Inferior parietal cortex (tissue), 1 donor: ENCODE results near the gene MOK.

Experiments
- DNase-seq: peaks from one replicate; pipeline ENCODE4 v3.0.0-alpha.2; 2016; ENCODE audit errors: extremely low spot score

Gene MOK

DNA sequence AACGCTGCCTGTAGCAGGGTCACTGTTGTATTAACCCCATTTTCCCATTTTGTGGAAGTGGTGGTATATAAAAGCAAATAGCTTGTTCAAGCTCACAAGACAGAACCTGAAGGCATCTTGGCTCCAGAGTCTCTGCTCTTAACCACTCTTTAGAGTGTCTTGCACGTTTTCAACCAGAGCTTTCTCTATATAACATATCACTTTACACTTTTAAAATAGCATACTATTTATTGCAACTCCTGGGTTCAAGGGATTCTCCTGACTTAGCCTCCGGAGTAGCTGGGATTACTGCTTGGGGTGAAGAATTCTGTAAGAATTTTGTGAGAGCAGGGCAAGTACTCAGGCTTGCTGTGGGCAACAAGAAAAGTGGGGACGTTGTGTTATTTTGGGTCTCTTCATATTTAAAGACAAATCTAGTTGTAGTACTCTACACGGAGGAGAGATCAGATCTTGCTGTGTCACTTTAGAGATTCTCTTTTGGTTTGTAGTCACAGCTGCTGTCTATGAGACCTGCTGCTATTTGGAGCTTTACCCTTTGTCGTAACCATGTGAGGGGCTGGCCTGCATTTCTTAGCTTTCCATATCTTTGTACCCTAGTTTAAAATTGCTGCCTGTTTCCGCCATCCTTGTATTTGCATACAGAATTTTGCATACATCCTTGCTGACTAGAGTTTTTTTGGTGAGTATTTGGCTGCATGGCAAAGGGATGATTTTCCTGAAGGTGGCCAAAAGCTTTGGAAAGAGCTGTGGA lies 124.5 kb downstream of the MOK start:
- DNase-seq, result no peak
